ENCODE data around the gene SRR.

Gene SRR

GRCh38 chr17:2266045-2266864 is 37.5 kb upstream of the SRR start:
- Histone ChIP-seq H3K36me3 (ENCODE audit: low read length) (no peaks in the 10 kb centered on the region), H3K4me2 (ENCODE audit: low read depth, low read length, poor library complexity, severe bottlenecking) (no peak overlapping the region), H3K79me2 (ENCODE audit: insufficient read depth, low read length) (no peaks in the 10 kb centered on the region), H3K27me3 (ENCODE audit: low read length) (no peaks in the 10 kb centered on the region), H3K9ac (ENCODE audit: low read length) (no peak overlapping the region), H3K27ac (ENCODE audit: low read depth, low read length) (no peak overlapping the region), H2AFZ (ENCODE audit: low read depth, low read length, severe bottlenecking) (no peak overlapping the region), H3F3A (ENCODE audit: insufficient read depth) (no peaks in the 10 kb centered on the region), H4K20me1 (ENCODE audit: low read depth, low read length) (no peaks in the 10 kb centered on the region), H3K9me2 (replicated peaks; ENCODE audit: insufficient read depth, low read length) (no peaks in the 10 kb centered on the region), H3K4me3 (ENCODE audit: insufficient read depth, low read length, poor library complexity, severe bottlenecking) (no peak overlapping the region), H3K9me3 (ENCODE audit: insufficient read depth, low read length) (no peaks in the 10 kb centered on the region)
- TF ChIP-seq CTCF (IDR thresholded peaks at IDR 0.05; ENCODE audit: insufficient read depth, low read length, poor library complexity, severe bottlenecking) (no peak), EZH2phosphoT487 (conservative IDR thresholded peaks at IDR 0.05; ENCODE audit: low read length) (no peak)

GRCh38 chr17:2266865-2267228 is 36.9 kb upstream of the SRR start:
- no peaks in the 10 kb centered on the region for H4K20me1 ChIP-seq (ENCODE audit: low read depth, low read length)
- H2AFZ ChIP-seq (ENCODE audit: low read depth, low read length, severe bottlenecking), result no peak overlapping the region
- TF ChIP-seq EZH2phosphoT487 (conservative IDR thresholded peaks at IDR 0.05; ENCODE audit: low read length) (no peak), CTCF (IDR thresholded peaks at IDR 0.05; ENCODE audit: insufficient read depth, low read length, poor library complexity, severe bottlenecking) (no peak)
- no peaks in the 10 kb centered on the region for H3F3A ChIP-seq (ENCODE audit: insufficient read depth)
- no peak overlapping the region for H3K27ac ChIP-seq (ENCODE audit: low read depth, low read length)
- H3K79me2 ChIP-seq (ENCODE audit: insufficient read depth, low read length), result no peaks in the 10 kb centered on the region
- no peaks in the 10 kb centered on the region for H3K9me2 ChIP-seq (replicated peaks; ENCODE audit: insufficient read depth, low read length)
- no peaks in the 10 kb centered on the region for H3K27me3 ChIP-seq (ENCODE audit: low read length)
- H3K36me3 ChIP-seq (ENCODE audit: low read length), result no peaks in the 10 kb centered on the region
- H3K4me3 ChIP-seq (ENCODE audit: insufficient read depth, low read length, poor library complexity, severe bottlenecking), result no peak overlapping the region
- H3K9ac ChIP-seq (ENCODE audit: low read length), result no peak overlapping the region
- H3K4me2 ChIP-seq (ENCODE audit: low read depth, low read length, poor library complexity, severe bottlenecking), result no peak overlapping the region
- H3K9me3 ChIP-seq (ENCODE audit: insufficient read depth, low read length), result no peaks in the 10 kb centered on the region

- Histone ChIP-seq H3K36me3 (ENCODE audit: low read length) (no peaks in the 10 kb centered on the region), H3K27me3 (ENCODE audit: low read length) (no peaks in the 10 kb centered on the region), H4K20me1 (ENCODE audit: low read depth, low read length) (no peaks in the 10 kb centered on the region), H3K4me3 (ENCODE audit: insufficient read depth, low read length, poor library complexity, severe bottlenecking) (no peak overlapping the region), H3K79me2 (ENCODE audit: insufficient read depth, low read length) (no peaks in the 10 kb centered on the region), H3K9me2 (replicated peaks; ENCODE audit: insufficient read depth, low read length) (no peaks in the 10 kb centered on the region), H3K9me3 (ENCODE audit: insufficient read depth, low read length) (no peaks in the 10 kb centered on the region), H3K9ac (ENCODE audit: low read length) (no peak overlapping the region), H3K4me2 (ENCODE audit: low read depth, low read length, poor library complexity, severe bottlenecking) (no peak overlapping the region), H2AFZ (ENCODE audit: low read depth, low read length, severe bottlenecking) (no peak overlapping the region), H3K27ac (ENCODE audit: low read depth, low read length) (no peak overlapping the region), H3F3A (ENCODE audit: insufficient read depth) (no peaks in the 10 kb centered on the region)
- TF ChIP-seq EZH2phosphoT487 (conservative IDR thresholded peaks at IDR 0.05; ENCODE audit: low read length), result no peak
- no peak for TF ChIP-seq CTCF (IDR thresholded peaks at IDR 0.05; ENCODE audit: insufficient read depth, low read length, poor library complexity, severe bottlenecking)
Observed at GRCh38 chr17:2267354-2267753, 36.4 kb upstream of the SRR start.
